ENCODE data around the gene KIFAP3. TPM values are rescaled to one million over a fixed set of nuclear protein-coding genes. Genes with fewer than 3 reads are reported as not detected.
"Not testable (repeated sequence)": the region's sequence is repeated elsewhere in the genome, so short reads cannot be mapped to it uniquely, and the experiment has no call there.

KIFAP3 gene
- total RNA-seq, 1 experiment from 2014 or later = 53.0 TPM

DNA sequence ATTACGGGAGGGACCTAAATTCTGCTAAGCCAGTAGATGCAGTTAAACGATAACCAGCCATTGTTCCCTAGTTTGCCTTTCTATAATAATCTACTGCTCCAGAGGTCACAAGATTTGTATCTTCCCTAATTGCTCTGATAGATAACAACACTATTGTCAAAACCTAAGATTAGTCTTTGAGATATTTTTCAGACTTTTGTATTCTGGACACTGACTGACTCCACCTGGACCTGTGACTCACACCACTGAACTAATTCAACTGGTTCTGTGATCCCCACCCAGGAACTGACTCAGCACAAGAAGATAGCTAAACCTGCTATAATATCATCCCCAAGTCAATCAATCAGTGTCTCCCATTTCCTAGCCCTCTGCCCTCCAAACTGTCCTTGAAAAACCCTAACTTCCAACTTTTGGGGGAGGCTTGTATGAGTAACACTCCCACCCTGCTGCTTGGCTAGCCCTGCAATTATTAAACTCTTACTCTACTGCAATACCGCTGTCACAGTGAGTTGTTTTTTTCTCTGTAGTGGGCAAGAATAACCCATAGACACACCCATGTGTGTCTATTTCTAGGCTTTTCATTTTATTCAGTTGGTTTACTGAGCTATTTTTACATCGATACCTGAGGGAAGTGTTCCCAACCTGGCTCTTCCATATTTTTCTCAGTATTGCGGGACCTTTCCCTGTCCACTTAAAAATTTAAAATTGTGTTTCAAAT lies 11.2 kb downstream of the KIFAP3 start:
- DNase-seq (ENCODE audit: low read depth) = peak; percentile 71

DNA sequence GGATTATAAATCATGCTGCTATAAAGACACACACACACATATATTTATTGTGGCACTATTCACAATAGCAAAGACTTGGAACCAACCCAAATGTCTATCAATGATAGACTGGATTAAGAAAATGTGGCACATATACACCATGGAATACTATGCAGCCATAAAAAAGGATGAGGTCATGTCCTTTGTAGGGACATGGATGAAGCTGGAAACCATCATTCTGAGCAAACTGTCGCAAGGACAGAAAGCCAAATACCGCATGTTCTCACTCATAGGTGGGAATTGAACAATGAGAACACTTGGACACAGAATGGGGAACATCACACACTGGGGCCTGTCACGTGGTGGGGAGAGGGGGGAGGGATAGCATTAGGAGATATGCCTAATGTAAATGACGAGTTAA lies 12.8 kb downstream of the KIFAP3 start:
- DNase-seq (ENCODE audit: low read depth) = not testable (repeated sequence)

DNA sequence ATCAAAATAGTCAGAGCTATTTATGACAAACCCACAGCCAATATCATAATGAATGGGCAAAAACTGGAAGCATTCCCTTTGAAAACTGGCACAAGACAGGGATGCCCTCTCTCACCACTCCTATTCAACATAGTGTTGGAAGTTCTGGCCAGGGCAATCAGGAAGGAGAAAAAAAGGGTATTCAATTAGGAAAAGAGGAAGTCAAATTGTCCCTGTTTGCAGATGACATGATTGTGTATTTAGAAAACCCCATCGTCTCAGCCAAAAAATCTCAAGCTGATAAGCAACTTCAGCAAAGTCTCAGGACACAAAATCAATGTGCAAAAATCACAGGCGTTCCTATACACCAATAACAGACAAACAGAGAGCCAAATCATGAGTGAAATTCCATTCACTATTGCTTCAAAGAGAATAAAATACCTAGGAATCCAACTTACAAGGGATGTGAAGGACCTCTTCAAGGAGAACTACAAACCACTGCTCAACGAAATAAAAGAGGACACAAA lies 14.4 kb downstream of the KIFAP3 start:
- DNase-seq (ENCODE audit: low read depth) = not testable (repeated sequence)

DNA sequence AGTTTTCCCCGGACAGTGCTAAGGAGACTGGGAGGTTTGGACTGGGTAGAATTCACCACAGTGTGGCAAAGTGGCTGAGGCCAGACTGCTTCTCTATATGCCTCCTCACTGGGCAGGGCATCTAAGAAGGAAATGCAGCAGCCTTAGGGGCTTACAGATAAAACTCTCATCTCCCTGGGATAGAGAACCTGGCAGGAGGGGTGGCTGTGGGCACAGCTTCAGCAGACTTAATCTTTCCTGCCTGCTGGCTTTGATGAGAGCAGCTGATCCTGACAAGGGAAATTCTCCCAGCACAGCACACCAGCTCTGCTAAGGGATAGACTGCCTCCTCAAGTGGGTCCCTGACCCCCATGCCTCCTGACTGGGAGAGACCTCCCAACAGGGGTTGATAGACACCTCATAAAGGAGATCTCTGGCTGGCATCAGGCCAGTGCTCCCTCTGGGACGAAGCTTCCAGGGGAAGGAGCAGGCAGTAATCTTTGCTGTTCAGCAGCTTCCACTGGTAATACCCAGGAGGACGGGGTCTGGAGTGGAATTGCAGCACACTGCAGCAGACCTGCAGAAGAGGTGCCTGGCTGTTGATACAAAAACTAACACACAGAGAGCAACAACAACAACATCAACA lies 25.2 kb downstream of the KIFAP3 start:
- no peak for DNase-seq (ENCODE audit: low read depth)

DNA sequence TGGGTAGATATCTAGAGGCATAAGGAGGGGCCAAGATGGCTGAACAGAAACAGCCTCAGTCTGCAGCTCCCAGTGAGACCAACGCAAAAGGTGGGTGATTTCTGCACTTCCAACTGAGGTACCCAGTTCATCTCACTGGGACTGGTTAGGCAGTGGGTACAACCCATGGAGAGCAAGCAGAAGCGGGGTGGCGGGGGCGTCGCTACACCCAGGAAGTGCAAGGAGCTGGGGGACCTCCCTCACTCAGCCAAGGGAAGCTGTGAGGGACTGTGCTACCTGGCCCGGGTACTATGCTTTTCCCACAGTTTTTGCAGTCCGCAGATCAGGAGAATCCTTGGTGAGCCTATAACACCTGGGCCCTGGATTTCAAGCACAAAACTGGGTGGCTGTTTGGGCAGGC lies 26.0 kb downstream of the KIFAP3 start:
- no peak for DNase-seq (ENCODE audit: low read depth)

DNA sequence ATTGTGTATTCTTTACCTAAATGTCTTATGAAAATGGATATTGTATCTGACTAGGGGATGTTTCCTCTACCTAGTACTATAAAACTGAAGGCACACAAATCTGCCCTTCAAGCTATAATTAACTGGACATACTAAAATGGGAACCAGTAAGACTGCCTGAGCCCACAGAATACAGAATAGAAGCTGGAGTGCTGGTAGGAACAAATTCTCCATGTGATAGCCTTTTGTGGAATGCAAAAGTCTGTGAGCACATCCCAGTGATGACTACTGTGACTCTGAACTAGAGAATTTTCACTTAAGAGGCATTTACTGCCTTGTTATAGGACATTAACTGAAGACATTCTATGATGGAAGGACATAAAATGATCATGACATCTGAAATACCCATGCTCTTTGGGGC lies 30.3 kb downstream of the KIFAP3 start:
- no peak for DNase-seq (ENCODE audit: low read depth)

DNA sequence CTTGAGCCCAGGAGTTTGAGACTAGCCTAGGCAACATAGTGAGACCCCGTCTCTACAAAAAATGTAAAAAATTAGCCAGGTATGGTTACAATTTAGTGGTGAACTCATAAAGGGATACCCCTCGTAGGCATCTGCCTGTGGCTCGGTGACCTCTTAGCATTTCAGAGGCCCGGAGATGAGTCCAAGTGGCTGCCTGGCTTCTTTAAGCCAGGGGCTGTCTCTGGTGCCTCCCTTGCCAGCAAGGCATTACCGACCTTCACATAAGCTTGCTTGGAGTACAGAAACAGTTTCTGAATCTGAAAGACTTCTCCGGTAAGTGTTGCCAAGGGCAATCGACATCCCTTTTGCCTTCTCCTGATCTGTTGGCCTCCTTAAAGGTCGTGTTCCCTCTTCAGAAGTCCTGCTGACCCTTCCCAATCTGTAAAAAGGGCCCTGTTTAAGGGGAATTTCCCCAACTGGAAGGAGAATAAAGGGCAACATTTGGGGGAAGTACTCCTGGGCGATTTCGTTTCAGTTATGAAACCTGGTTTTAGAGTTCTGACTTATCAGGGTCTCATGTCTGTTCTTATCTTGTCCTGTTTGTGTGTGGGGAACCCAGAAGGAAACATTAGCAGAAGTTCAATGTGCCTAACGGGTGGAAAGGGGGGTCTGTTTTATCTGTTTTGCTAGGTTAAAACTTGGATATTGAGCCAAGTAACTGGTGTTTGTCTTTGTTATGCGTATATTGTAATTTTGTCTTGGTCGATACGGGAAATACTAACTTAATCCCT lies 32.9 kb downstream of the KIFAP3 start:
- no peak for DNase-seq (ENCODE audit: low read depth)

DNA sequence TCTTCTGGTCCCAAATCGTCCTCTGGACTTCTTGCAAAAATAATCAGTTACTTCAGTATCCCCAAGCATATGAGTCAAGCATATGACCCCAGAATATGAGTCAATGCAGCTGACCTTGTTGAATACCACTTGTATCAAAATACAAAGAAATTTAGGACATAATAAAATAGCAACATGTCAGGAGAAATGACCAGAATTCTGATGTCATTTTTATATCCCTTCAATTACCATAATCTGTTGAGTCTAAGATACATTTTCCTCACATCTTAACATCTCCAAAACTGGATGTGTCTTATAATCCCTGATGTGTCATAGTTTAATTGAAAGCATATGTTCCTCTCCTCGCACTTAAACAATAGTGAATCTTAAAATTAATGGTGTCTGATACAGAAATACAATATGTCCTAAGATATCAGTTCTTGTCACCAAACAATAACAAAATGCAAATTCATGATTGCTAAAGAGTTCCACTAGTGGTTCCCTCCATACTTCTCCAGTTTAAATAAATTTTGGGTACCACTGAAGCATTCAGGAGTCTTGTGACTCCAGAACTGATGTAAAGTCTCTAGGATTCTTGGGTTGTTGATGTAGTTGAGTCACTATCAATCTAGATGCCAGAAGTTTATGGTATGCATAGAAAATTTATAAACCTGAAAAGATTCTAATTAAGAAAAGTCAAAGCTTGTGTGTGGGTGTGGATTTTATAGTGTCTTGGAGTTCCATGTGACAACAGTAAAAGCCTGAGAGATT lies 41.8 kb downstream of the KIFAP3 start:
- peak; percentile 56 for DNase-seq (ENCODE audit: low read depth)

DNA sequence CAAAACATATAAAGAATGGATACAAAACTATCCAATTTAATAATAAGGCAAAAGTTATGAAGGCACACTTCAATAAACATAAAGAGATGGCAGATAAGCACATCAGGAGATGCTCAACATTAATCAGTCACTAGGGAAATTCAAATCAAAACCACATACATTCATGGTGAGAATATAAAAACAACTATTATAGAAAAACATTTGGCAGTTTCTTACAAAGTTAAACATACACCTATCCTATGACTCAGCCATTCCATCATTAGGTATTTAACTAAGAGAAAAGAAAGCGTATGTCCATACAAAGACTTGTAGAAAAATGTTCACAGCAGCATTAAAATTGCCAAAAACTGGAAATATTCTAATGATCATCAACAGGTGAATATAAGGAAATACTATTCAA lies 44.3 kb downstream of the KIFAP3 start:
- DNase-seq (ENCODE audit: low read depth) = no peak

DNA sequence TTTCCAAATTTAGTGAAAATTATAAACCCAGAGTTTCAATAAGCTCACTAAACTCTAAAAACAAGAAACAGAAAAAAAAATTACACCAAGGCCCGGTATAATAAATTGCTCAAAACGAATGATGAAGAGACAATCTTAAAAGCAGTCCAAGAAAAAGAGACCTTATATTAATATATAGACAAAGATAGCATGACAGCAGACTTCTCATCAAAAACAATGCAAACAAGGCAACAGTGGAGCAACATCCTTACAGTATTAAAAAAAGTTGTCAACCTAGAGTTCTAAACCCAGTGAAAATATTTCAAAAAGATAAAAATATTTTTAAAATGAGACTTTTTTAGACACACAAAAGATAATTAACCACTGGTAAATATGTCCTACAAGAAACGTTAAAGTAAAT lies 46.7 kb downstream of the KIFAP3 start:
- no peak for DNase-seq (ENCODE audit: low read depth)

DNA sequence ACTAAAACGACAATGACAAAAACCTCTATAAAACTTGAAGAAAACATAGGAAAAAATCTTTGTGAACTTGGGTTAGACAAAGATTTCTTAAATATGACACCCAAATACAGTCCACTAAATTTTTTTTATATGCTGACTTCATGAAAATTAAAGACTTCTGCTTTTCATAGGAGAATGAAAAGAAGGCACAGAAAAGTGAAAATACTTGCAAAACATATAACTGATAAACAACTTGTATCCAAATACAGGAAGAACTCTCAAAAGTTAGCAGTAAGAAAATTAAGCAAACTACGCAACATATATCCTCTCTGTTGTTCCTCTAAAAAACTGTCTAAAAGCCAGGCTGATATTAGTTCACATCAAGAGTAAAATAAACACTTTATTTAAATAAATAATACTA lies 53.6 kb downstream of the KIFAP3 start:
- no peak for DNase-seq (ENCODE audit: low read depth)

DNA sequence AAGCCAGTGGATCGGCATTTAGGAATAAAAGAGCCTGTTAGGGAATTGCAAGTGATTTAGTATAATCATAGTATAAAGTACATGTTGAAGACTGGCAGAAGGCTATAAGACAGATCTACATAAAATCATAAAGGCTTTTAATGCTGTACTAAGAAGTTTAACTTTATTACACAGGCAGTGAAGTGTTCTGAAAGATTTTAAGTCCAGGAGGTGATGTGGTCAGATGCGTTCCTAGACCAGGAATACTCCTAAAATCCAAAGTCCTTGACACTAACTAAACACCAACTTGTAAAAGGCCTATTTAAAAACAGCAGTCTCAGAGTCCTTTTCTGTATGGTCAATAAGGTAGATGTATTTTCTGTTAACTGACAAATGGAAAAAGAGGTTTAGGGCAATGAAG lies 57.0 kb downstream of the KIFAP3 start:
- DNase-seq (ENCODE audit: low read depth) = no peak

DNA sequence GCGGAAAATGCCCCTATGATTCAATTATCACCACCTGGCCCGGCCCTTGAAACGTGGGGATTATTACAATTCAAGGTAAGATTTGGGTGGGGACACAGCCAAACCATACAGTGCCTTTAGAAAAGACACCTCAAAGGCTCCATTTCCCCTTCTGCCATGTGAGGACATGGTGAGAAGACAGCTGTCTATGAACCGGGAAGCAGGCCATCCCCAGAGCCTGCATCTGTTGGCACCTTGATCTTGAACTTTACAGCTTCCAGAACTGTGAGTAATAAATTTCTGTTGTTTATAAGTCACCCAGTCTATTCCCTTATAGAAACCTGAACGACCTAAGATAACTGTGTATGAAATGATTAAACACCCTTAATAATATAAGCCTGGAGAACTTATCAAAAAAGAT lies 61.6 kb downstream of the KIFAP3 start:
- no peak for DNase-seq (ENCODE audit: low read depth)

DNA sequence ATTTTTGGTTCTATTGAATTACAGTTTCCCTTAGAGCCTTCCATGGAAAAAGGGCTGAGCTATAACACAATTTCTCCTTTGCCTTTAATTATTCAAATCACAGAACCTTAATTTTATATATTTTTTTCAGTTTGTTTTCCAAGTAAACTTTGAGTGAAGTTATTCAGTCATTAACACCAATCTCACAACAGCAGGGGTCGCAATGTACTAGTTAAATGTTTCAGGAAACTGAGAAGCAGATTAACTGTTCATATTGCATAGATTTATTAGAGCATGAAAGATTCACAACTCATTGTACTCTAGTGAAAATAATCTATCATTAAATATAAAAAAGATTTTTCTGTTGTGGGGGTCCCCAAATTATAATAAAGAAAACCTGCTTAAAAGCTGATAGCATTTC lies 64.1 kb downstream of the KIFAP3 start:
- DNase-seq (ENCODE audit: low read depth) = peak; percentile 58

DNA sequence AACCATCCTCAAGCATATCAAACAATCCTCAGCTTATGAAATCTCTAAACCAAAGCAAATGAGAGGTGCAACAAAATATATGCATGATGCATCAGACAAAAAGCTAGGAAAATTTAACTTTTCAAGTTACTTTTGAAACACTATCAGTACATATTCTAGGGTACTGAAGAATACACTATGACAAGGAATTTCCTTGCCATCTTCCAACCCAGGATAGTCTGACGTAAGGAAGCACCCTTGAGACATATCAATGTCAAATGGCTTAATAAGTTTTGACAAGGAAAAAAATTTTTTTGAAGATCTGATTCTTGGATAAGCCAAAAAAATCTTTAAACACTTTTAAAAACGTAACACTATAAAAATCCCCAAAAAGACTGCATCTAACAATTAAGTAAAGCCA lies 64.9 kb downstream of the KIFAP3 start:
- DNase-seq (ENCODE audit: low read depth) = no peak

DNA sequence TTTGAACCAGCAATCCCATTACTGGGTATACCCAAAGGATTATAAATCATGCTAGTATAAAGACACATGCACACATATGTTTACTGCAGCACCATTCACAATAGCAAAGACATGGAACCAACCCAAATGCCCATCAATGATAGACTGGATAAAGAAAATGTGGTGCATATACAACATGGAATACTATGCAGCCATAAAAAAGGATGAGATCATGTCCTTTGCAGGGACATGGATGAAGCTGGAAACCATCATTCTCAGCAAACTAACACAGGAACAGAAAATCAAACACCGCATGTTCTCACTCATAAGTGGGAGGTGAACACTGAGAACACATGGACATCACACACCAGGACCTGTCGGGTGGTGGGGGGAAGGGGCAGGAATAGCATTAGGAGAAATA lies 65.8 kb downstream of the KIFAP3 start:
- not testable (repeated sequence) for DNase-seq (ENCODE audit: low read depth)

DNA sequence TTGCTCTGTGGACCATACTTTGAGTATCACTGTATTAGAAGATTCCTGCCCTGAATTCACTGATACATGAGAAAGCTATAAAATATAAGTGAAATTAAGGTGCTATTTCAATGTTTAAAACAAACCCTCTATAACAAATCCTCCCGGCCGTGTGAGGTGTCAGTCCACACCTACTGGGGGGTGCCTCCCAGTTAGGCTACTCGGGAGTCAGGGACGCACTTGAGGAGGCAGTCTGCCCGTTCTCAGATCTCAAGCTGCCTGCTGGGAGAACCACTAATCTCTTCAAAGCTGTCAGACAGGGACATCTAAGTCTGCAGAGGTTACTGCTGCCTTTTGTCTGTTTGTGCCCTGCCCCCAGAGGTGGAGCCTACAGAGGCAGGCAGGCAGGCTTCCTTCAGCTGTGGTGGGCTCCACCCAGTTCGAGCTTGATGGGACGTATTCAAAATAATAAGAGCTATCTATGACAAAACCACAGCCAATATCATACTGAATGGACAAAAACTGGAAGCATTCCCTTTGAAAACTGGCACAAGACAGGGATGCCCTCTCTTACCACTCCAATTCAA lies 71.1 kb downstream of the KIFAP3 start:
- not testable (repeated sequence) for DNase-seq (ENCODE audit: low read depth)

DNA sequence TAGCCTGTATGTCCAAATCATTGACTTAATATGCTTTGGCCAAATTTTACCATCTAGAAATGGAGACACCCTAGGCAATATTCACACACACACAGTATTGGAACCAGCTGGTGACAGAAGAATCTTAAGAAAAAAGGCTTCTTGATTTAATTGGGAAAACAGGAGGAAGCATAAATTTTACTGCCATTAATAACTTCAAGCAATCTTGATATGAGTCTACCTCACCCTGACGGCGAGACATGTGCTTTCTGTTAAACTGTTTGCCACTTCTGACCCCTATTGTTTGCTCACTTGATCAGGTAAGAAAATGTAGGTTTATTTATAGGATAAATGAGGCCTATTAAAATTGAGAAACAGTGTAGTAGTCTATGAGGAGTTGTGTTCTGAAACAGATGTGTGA lies 73.2 kb downstream of the KIFAP3 start:
- peak; percentile 15 for DNase-seq (ENCODE audit: low read depth)

DNA sequence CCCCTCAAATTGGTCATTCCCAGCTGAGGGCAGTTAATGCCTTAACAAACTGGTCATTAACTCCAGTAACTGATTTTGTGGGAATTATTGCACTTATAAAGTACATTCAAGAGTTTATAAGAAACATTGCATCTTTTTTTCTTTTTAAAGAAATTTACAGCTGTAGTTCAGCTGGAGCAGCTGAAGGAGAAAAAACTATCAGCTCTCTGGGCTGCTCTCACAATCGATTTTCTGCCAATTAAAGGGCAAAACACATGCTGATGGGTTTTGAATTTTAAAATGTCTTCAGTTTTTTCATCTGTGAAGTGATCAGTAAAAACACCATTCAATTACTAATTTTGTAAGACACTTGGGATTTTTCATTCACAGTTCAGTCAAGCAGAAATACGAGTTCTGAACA lies 74.7 kb downstream of the KIFAP3 start:
- no peak for DNase-seq (ENCODE audit: low read depth)

DNA sequence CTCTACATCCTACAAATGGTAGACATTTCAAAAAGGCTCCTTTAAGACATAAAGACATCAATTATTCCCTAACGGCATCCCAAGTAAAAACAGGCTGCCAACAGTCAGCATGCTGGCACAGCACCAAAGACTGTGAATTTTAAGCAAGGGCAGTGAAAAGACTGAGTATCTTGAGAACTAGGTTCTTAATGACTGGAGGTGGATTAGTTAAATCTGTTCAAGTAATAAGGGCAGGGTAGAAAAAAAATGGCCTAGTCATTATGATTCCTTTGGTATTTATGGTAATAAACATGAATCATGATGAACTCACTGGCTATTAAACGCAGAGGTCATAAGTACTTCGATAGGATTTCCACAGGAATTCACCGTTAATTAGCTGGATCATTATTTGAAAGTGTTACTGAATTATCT lies 75.2 kb downstream of the KIFAP3 start:
- peak; percentile 75 for DNase-seq (ENCODE audit: low read depth)

DNA sequence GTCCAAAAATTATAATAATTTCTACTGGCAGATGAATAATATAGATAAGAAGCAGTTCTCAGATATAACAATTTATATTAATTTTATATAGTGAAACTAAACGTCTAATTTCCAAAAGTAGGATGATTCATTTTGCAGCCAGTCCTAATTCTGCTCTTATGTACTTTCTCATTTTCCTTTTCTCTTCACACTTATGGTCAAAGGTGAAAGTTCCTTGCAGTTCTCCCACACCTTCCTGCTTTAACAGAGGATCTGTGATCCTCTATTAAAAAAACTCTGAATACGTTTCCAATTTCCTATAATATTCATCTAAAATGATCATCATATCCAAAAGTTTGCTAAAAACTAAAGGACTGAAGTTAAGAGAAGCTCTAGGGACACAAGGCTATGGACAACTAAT lies 78.5 kb downstream of the KIFAP3 start:
- no peak for DNase-seq (ENCODE audit: low read depth)

DNA sequence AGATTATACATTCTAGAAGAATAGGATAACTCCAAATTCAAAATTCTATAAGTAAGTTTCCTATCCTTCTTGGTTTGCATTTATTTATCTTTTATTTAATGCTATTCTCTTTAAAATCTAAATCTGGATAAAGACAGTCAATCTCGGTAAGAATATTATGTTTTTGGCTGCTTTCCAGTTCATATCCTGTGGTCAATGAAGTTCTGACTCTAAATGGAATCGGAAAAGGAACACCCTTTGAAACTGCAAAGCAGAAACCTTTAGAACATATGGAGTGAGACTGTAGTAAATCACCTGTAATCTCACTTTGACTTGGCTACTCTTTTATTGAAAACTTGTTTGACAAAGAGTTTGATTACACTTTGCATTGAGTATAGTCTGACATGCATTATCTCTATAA lies 85.2 kb downstream of the KIFAP3 start:
- no peak for DNase-seq (ENCODE audit: low read depth)
